ENCODE data around the gene ERN1.

DNA sequence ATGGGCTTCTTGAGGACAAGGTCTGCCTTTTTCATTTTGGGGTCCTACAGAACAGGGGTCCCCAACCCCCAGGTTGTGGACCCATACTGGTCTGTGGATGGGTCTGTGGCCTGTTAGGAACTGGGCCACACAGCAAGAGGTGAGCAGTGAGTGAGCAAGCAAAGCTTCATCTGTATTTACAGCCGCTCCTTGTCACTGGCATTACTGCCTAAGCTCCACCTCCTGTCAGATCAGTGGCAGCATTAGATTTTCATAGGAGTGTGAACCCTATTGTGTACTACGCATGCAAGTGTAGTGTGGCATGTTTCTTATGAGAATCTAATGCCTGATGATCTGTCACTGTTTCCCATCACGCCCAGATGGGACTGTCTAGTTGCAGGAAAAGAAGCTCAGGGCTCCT lies 33.9 kb downstream of the ERN1 start:
- TF ChIP-seq, protein P1, sequence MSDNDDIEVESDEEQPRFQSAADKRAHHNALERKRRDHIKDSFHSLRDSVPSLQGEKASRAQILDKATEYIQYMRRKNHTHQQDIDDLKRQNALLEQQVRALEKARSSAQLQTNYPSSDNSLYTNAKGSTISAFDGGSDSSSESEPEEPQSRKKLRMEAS (IDR thresholded peaks at IDR 0.05; ENCODE audit: low read depth, low read length): no peak
- no peak for TF ChIP-seq CTCF (IDR thresholded peaks at IDR 0.05; ENCODE audit: low read depth, low read length)
- no peak for TF ChIP-seq POLR2A (IDR thresholded peaks at IDR 0.05; ENCODE audit: extremely low read depth, insufficient read length)
- no peak for TF ChIP-seq MYC (IDR thresholded peaks at IDR 0.05; ENCODE audit: low read depth, low read length)

Data from NB4 (cell line).